Nephron (organoid): ENCODE results near the gene TPH2.

Experiments used
- H3K27ac Mint-ChIP-seq, 3 experiments: 2 replicates each; pipeline ENCODE4 v1.8.0; 2020; ENCODE audit warnings: mixed read lengths in 3 of 3, mild to moderate bottlenecking in 2 of 3, moderate library complexity in 1 of 3
- H3K27me3 Mint-ChIP-seq: 2 replicates; pipeline ENCODE4 v1.8.0; 2021; ENCODE audit warnings: low read depth, mild to moderate bottlenecking, moderate library complexity, mixed read lengths
- H3K36me3 Mint-ChIP-seq: 2 replicates; pipeline ENCODE4 v1.8.0; 2020; ENCODE audit warnings: low read depth, mixed read lengths
- H3K4me1 Mint-ChIP-seq: 2 replicates; pipeline ENCODE4 v1.8.0; 2020; ENCODE audit warnings: mixed read lengths
- H3K4me3 Mint-ChIP-seq, 3 experiments: 2 replicates each; pipeline ENCODE4 v1.8.0; 2020; ENCODE audit warnings: mild to moderate bottlenecking in 3 of 3, mixed read lengths in 3 of 3, moderate library complexity in 2 of 3
- H3K9me3 Mint-ChIP-seq: 2 replicates; pipeline ENCODE4 v1.8.0; 2020; ENCODE audit warnings: mixed read lengths
- CTCF ChIP-seq, 3 experiments: fragments of 200-600 bp; sonication (generic); IDR thresholded peaks; one replicate each; pipeline ENCODE4 v1.5.0; 2021; ENCODE audit warnings: antibody characterized with exemption in 3 of 3; ENCODE audit not compliant: unreplicated experiment in 3 of 3

The TPH2 gene

GRCh38 chr12:71981149-71981548 is 42.5 kb downstream of the TPH2 start:
- no peaks in the 10 kb centered on the region for H3K4me1 Mint-ChIP-seq
- no peak overlapping the region for H3K27ac Mint-ChIP-seq
- H3K4me3 Mint-ChIP-seq = no peak overlapping the region
- peaks cover 12% of the 10 kb centered on the region for H3K27me3 Mint-ChIP-seq
- H3K9me3 Mint-ChIP-seq = no peaks in the 10 kb centered on the region
- no peak for TF ChIP-seq CTCF (IDR thresholded peaks at IDR 0.05; ENCODE audit: unreplicated experiment in 3 of 3)
- no peaks in the 10 kb centered on the region for H3K36me3 Mint-ChIP-seq

GRCh38 chr12:71994715-71995114 is 56.1 kb downstream of the TPH2 start:
- Mint-ChIP-seq H3K36me3 (no peaks in the 10 kb centered on the region), H3K4me1 (no peaks in the 10 kb centered on the region)

GRCh38 chr12:71999795-72000194 is 61.1 kb downstream of the TPH2 start:
- no peak overlapping the region for H3K27ac Mint-ChIP-seq
- H3K27me3 Mint-ChIP-seq = peaks cover 6% of the 10 kb centered on the region
- no peak for TF ChIP-seq CTCF (IDR thresholded peaks at IDR 0.05; ENCODE audit: unreplicated experiment in 3 of 3)
- no peaks in the 10 kb centered on the region for H3K36me3 Mint-ChIP-seq
- H3K4me3 Mint-ChIP-seq = no peak overlapping the region
- no peaks in the 10 kb centered on the region for H3K9me3 Mint-ChIP-seq
- no peaks in the 10 kb centered on the region for H3K4me1 Mint-ChIP-seq

More at GRCh38 chr12:71994715-71995114, 56.1 kb downstream of the TPH2 start:
- TF ChIP-seq CTCF (IDR thresholded peaks at IDR 0.05; ENCODE audit: unreplicated experiment in 3 of 3) = no peak
- H3K27ac Mint-ChIP-seq = no peak overlapping the region
- H3K9me3 Mint-ChIP-seq = no peaks in the 10 kb centered on the region
- peaks cover 6% of the 10 kb centered on the region for H3K27me3 Mint-ChIP-seq
- H3K4me3 Mint-ChIP-seq = no peak overlapping the region

- H3K27me3 Mint-ChIP-seq = peaks cover 6% of the 10 kb centered on the region
- peaks cover 6% of the 10 kb centered on the region for H3K4me1 Mint-ChIP-seq
- H3K27ac Mint-ChIP-seq = no peak overlapping the region
- no peak for TF ChIP-seq CTCF (IDR thresholded peaks at IDR 0.05; ENCODE audit: unreplicated experiment in 3 of 3)
- H3K36me3 Mint-ChIP-seq = no peaks in the 10 kb centered on the region
- no peaks in the 10 kb centered on the region for H3K9me3 Mint-ChIP-seq
- no peak overlapping the region for H3K4me3 Mint-ChIP-seq
Measured at GRCh38 chr12:72000969-72001648, 62.5 kb downstream of the TPH2 start.

GRCh38 chr12:72006766-72007165 is 68.1 kb downstream of the TPH2 start:
- Mint-ChIP-seq H3K4me3 (no peak overlapping the region), H3K36me3 (no peaks in the 10 kb centered on the region), H3K4me1 (peaks cover 29% of the 10 kb centered on the region), H3K27ac (peak overlapping the region in 1 of 3 experiments; percentile 15), H3K27me3 (no peaks in the 10 kb centered on the region), H3K9me3 (no peaks in the 10 kb centered on the region)
- no peak for TF ChIP-seq CTCF (IDR thresholded peaks at IDR 0.05; ENCODE audit: unreplicated experiment in 3 of 3)

- H3K36me3 Mint-ChIP-seq = no peaks in the 10 kb centered on the region
- H3K4me1 Mint-ChIP-seq = peaks cover 32% of the 10 kb centered on the region
- no peak overlapping the region for H3K4me3 Mint-ChIP-seq
- no peaks in the 10 kb centered on the region for H3K27me3 Mint-ChIP-seq
- H3K27ac Mint-ChIP-seq = no peak overlapping the region
- H3K9me3 Mint-ChIP-seq = no peaks in the 10 kb centered on the region
- no peak for TF ChIP-seq CTCF (IDR thresholded peaks at IDR 0.05; ENCODE audit: unreplicated experiment in 3 of 3)
Measured at GRCh38 chr12:72010356-72010755, 71.7 kb downstream of the TPH2 start.
